Fibroblast of skin of right quadriceps (primary cell): ENCODE data around the gene CCDC112.
"Not testable (repeated sequence)": the region's sequence is repeated elsewhere in the genome, so short reads cannot be mapped to it uniquely, and the experiment has no call there.

ENCODE experiments used
- DNase-seq: peaks from one replicate; pipeline ENCODE4 v3.0.0-alpha.2; 2013

CCDC112 gene

GRCh38 chr5:115296124-115297022 is at the start of gene CCDC112:
TSS of gene CCDC112 (minus strand) at chr5:115296654. CDS start at chr5:115296543, 111 bp downstream.
- DNase-seq: peak; percentile 72

- no peak for DNase-seq
Measured at GRCh38 chr5:115345344-115345743, 48.9 kb upstream of the CCDC112 start.

- peak; percentile 53 for DNase-seq
Measured at GRCh38 chr5:115343855-115344254, 47.4 kb upstream of the CCDC112 start.

GRCh38 chr5:115342590-115343377 is 46.3 kb upstream of the CCDC112 start:
- DNase-seq: no peak

- DNase-seq: no peak
Measured at GRCh38 chr5:115341745-115342144, 45.3 kb upstream of the CCDC112 start.

- no peak for DNase-seq
Measured at GRCh38 chr5:115338851-115339250, 42.4 kb upstream of the CCDC112 start.

- no peak for DNase-seq
Measured at GRCh38 chr5:115337882-115338281, 41.4 kb upstream of the CCDC112 start.

- no peak for DNase-seq
Measured at GRCh38 chr5:115336964-115337363, 40.5 kb upstream of the CCDC112 start.

- no peak for DNase-seq
Measured at GRCh38 chr5:115336201-115336720, 39.8 kb upstream of the CCDC112 start.

- DNase-seq: no peak
Measured at GRCh38 chr5:115335301-115335700, 38.8 kb upstream of the CCDC112 start.

- DNase-seq: peak; percentile 35
Measured at GRCh38 chr5:115333164-115333563, 36.7 kb upstream of the CCDC112 start.

- DNase-seq: no peak
Measured at GRCh38 chr5:115330830-115331229, 34.4 kb upstream of the CCDC112 start.

GRCh38 chr5:115329475-115329874 is 33.0 kb upstream of the CCDC112 start:
- no peak for DNase-seq

- DNase-seq: not testable (repeated sequence)
Measured at GRCh38 chr5:115328617-115329274, 32.3 kb upstream of the CCDC112 start.

- no peak for DNase-seq
Measured at GRCh38 chr5:115325296-115325959, 29.0 kb upstream of the CCDC112 start.

GRCh38 chr5:115324021-115324420 is 27.6 kb upstream of the CCDC112 start:
- DNase-seq: peak; percentile 20

GRCh38 chr5:115322729-115323128 is 26.3 kb upstream of the CCDC112 start:
- no peak for DNase-seq

GRCh38 chr5:115321309-115321708 is 24.9 kb upstream of the CCDC112 start:
- DNase-seq: peak; percentile 58

GRCh38 chr5:115320515-115320914 is 24.1 kb upstream of the CCDC112 start:
- no peak for DNase-seq

- no peak for DNase-seq
Measured at GRCh38 chr5:115320006-115320405, 23.6 kb upstream of the CCDC112 start.

- DNase-seq: no peak
Measured at GRCh38 chr5:115319007-115319406, 22.6 kb upstream of the CCDC112 start.

GRCh38 chr5:115317736-115318135 is 21.3 kb upstream of the CCDC112 start:
- DNase-seq: no peak
